ENCODE measurements around the gene ASB8. TPM values are rescaled to one million over a fixed set of nuclear protein-coding genes. Genes with fewer than 3 reads are reported as not detected.

Gene ASB8
- total RNA-seq, 3 donors from 2014 or later (not counting 1 experiment from before 2014, with no cell fraction given), result 62.9 to 73.8 (median 71.3) TPM

GRCh38 chr12:48194799-48195201 lies 37.5 kb upstream of the ASB8 start:
- TF ChIP-seq, protein P1, sequence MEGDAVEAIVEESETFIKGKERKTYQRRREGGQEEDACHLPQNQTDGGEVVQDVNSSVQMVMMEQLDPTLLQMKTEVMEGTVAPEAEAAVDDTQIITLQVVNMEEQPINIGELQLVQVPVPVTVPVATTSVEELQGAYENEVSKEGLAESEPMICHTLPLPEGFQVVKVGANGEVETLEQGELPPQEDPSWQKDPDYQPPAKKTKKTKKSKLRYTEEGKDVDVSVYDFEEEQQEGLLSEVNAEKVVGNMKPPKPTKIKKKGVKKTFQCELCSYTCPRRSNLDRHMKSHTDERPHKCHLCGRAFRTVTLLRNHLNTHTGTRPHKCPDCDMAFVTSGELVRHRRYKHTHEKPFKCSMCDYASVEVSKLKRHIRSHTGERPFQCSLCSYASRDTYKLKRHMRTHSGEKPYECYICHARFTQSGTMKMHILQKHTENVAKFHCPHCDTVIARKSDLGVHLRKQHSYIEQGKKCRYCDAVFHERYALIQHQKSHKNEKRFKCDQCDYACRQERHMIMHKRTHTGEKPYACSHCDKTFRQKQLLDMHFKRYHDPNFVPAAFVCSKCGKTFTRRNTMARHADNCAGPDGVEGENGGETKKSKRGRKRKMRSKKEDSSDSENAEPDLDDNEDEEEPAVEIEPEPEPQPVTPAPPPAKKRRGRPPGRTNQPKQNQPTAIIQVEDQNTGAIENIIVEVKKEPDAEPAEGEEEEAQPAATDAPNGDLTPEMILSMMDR (IDR thresholded peaks at IDR 0.05), result no peak
- Mint-ChIP-seq H3K27ac (peak overlapping the region in 1 of 2 donors; percentile 18), H3K4me1 (peaks cover 18 to 24% of the 10 kb centered on the region in 2 donors), H3K4me3 (no peak overlapping the region), H3K36me3 (no peaks in the 10 kb centered on the region), H3K9me3 (no peaks in the 10 kb centered on the region), H3K27me3 (ENCODE audit: low read depth in 2 of 2) (peaks cover 31 to 38% of the 10 kb centered on the region in 2 donors)
- H3K4me3 ChIP-seq (ENCODE audit: low read length), result no peak overlapping the region
- no peaks in the 10 kb centered on the region for H3K36me3 ChIP-seq (ENCODE audit: control insufficient read depth, insufficient read depth, low read length)
- intact Hi-C loops (cut with micrococcal nuclease), result no loop called here
- no peaks in the 10 kb centered on the region for H3K9me3 ChIP-seq (ENCODE audit: control insufficient read depth, insufficient read depth, low read length)
- H3K27me3 ChIP-seq (ENCODE audit: control insufficient read depth, insufficient read depth, low read length), result peaks cover 6% of the 10 kb centered on the region
- WGBS (ENCODE audit: insufficient coverage), result 72% methylated on average over 1 of the region's 1 CpG
- H3K27ac ChIP-seq (ENCODE audit: low read length), result no peak overlapping the region
- peaks cover 15% of the 10 kb centered on the region for H3K4me1 ChIP-seq (ENCODE audit: control insufficient read depth, insufficient read depth, low read length)
- no peak for ATAC-seq
- DNase-seq, result no peak

DNA sequence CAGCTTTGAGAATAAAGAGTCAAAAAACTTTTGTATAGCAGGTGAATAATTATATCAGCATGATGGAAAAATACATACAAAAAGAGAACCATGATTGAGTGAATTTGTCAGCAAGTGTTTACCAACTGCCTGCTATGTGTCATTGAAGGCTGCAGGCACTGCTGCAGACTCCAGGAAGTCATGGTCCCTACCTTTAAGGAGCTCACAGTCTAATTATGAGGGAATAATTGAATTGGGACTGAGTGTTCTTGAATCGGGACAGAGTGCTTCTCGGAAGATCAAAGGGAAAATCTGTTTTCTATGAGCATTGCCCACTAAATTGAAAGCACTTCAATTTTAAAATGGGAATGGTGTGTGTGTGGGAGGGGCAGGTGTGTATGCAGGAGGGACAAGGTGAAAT lies 36.3 kb upstream of the ASB8 start:
- TF ChIP-seq, protein P1 (IDR thresholded peaks at IDR 0.05), result no peak
- Mint-ChIP-seq H3K4me3 (no peak overlapping the region), H3K36me3 (no peaks in the 10 kb centered on the region), H3K27me3 (ENCODE audit: low read depth in 2 of 2) (peaks cover 34 to 46% of the 10 kb centered on the region in 2 donors), H3K27ac (no peak overlapping the region), H3K9me3 (no peaks in the 10 kb centered on the region), H3K4me1 (peaks cover 9 to 12% of the 10 kb centered on the region in 2 donors)
- Histone ChIP-seq H3K27me3 (ENCODE audit: control insufficient read depth, insufficient read depth, low read length) (peaks cover 6% of the 10 kb centered on the region), H3K4me3 (ENCODE audit: low read length) (no peak overlapping the region), H3K4me1 (ENCODE audit: control insufficient read depth, insufficient read depth, low read length) (peaks cover 8% of the 10 kb centered on the region), H3K36me3 (ENCODE audit: control insufficient read depth, insufficient read depth, low read length) (no peaks in the 10 kb centered on the region), H3K9me3 (ENCODE audit: control insufficient read depth, insufficient read depth, low read length) (no peaks in the 10 kb centered on the region), H3K27ac (ENCODE audit: low read length) (no peak overlapping the region)
- intact Hi-C loops (cut with micrococcal nuclease), result no loop called here
- DNase-seq, result no peak
- no peak for ATAC-seq
- WGBS (ENCODE audit: insufficient coverage), result 94% methylated on average over 2 of the region's 2 CpGs

GRCh38 chr12:48192861-48193260 lies 35.5 kb upstream of the ASB8 start:
- H3K27me3 Mint-ChIP-seq (ENCODE audit: low read depth in 2 of 2), result peaks cover 34 to 46% of the 10 kb centered on the region in 2 donors

DNA sequence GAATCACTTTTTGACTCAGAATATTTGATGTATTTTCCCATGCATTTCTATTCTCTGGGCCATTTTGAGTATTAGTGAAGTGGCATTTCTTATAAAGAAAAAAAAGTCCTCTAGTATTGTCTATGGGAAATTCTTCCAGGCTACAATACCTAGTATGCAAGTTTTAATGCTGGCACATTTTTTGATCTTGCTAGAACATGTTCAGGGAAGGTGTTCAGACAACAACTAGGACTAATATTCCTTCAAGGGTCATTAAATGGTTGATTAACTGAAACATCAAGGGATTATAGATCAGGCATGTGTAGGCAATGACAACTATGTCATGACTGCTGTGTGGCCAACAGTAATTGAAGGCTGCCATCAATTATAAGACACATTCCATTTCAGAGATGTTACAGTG lies 33.8 kb upstream of the ASB8 start:
- TF ChIP-seq, protein P1 (IDR thresholded peaks at IDR 0.05), result no peak
- peaks cover 38 to 48% of the 10 kb centered on the region in 2 donors for H3K27me3 Mint-ChIP-seq (ENCODE audit: low read depth in 2 of 2)
- no peaks in the 10 kb centered on the region for H3K36me3 Mint-ChIP-seq
- H3K27me3 ChIP-seq (ENCODE audit: control insufficient read depth, insufficient read depth, low read length), result peaks cover 6% of the 10 kb centered on the region
- H3K4me3 ChIP-seq (ENCODE audit: low read length), result no peak overlapping the region
- H3K36me3 ChIP-seq (ENCODE audit: control insufficient read depth, insufficient read depth, low read length), result no peaks in the 10 kb centered on the region
- no peaks in the 10 kb centered on the region for H3K4me1 Mint-ChIP-seq
- H3K27ac ChIP-seq (ENCODE audit: low read length), result no peak overlapping the region
- H3K9me3 ChIP-seq (ENCODE audit: control insufficient read depth, insufficient read depth, low read length), result no peaks in the 10 kb centered on the region
- no peaks in the 10 kb centered on the region for H3K9me3 Mint-ChIP-seq
- DNase-seq (no peak), ATAC-seq (no peak)
- H3K27ac Mint-ChIP-seq, result no peak overlapping the region
- no peaks in the 10 kb centered on the region for H3K4me1 ChIP-seq (ENCODE audit: control insufficient read depth, insufficient read depth, low read length)
- H3K4me3 Mint-ChIP-seq, result no peak overlapping the region
- intact Hi-C loops (cut with micrococcal nuclease), result no loop called here

More at GRCh38 chr12:48192861-48193260, 35.5 kb upstream of the ASB8 start:
- intact Hi-C loops (cut with micrococcal nuclease), result no loop called here
- Mint-ChIP-seq H3K27ac (no peak overlapping the region), H3K9me3 (no peaks in the 10 kb centered on the region), H3K4me1 (peaks cover 6 to 9% of the 10 kb centered on the region in 2 donors), H3K4me3 (no peak overlapping the region), H3K36me3 (no peaks in the 10 kb centered on the region)
- ATAC-seq, result no peak
- H3K27me3 ChIP-seq (ENCODE audit: control insufficient read depth, insufficient read depth, low read length), result peaks cover 6% of the 10 kb centered on the region
- H3K27ac ChIP-seq (ENCODE audit: low read length), result no peak overlapping the region
- H3K4me1 ChIP-seq (ENCODE audit: control insufficient read depth, insufficient read depth, low read length), result peaks cover 4% of the 10 kb centered on the region
- TF ChIP-seq, protein P1 (IDR thresholded peaks at IDR 0.05), result no peak
- DNase-seq, result no peak
- 92% methylated on average over 1 of the region's 1 CpG for WGBS (ENCODE audit: insufficient coverage)
- H3K4me3 ChIP-seq (ENCODE audit: low read length), result no peak overlapping the region
- no peaks in the 10 kb centered on the region for H3K9me3 ChIP-seq (ENCODE audit: control insufficient read depth, insufficient read depth, low read length)
- no peaks in the 10 kb centered on the region for H3K36me3 ChIP-seq (ENCODE audit: control insufficient read depth, insufficient read depth, low read length)

All from natural killer cell (primary cell).